Choroid plexus epithelial cell (primary cell): Measurements from ENCODE around the gene KIF3B.
"Not testable (repeated sequence)": the region's sequence is repeated elsewhere in the genome, so short reads cannot be mapped to it uniquely, and the experiment has no call there.

Experiments used
- DNase-seq: peaks from one replicate; pipeline ENCODE4 v3.0.0-alpha.2; 2010; ENCODE audit warnings: low read depth
- H3K4me3 ChIP-seq: 2 replicates; pipeline ENCODE4 v1.5.1; 2011; ENCODE audit warnings: low read depth, mild to moderate bottlenecking, control low read depth, low read length, moderate library complexity
- TF ChIP-seq, protein P1 (sequence below): conservative IDR thresholded peaks from 2 replicates; pipeline ENCODE4 v1.5.1; 2011; ENCODE audit warnings: low read depth, mild to moderate bottlenecking, control low read depth, inconsistent platforms, low read length, moderate library complexity

Gene KIF3B

DNA sequence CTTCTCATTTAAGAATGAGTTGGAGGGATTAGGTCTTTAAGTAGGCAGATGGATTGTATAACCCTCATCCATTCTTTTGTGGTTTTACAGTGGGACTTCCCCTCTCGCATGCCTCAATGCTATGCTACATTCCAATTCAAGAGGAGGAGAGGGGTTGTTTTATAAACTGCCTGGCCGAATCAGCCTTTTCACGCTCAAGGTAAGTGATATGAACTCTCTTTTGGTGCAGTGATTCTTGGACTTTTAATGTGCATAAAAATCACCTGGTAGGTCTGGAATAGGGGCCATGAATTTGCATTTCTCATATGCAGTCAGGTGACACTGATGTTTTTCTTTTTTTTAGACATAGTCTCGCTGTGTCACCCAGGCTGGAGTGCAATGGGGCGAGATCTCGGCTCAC lies 91.5 kb downstream of the KIF3B start:
- DNase-seq: peak; percentile 82
- no peak overlapping the region for H3K4me3 ChIP-seq
- TF ChIP-seq, protein P1, sequence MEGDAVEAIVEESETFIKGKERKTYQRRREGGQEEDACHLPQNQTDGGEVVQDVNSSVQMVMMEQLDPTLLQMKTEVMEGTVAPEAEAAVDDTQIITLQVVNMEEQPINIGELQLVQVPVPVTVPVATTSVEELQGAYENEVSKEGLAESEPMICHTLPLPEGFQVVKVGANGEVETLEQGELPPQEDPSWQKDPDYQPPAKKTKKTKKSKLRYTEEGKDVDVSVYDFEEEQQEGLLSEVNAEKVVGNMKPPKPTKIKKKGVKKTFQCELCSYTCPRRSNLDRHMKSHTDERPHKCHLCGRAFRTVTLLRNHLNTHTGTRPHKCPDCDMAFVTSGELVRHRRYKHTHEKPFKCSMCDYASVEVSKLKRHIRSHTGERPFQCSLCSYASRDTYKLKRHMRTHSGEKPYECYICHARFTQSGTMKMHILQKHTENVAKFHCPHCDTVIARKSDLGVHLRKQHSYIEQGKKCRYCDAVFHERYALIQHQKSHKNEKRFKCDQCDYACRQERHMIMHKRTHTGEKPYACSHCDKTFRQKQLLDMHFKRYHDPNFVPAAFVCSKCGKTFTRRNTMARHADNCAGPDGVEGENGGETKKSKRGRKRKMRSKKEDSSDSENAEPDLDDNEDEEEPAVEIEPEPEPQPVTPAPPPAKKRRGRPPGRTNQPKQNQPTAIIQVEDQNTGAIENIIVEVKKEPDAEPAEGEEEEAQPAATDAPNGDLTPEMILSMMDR: no peak

DNA sequence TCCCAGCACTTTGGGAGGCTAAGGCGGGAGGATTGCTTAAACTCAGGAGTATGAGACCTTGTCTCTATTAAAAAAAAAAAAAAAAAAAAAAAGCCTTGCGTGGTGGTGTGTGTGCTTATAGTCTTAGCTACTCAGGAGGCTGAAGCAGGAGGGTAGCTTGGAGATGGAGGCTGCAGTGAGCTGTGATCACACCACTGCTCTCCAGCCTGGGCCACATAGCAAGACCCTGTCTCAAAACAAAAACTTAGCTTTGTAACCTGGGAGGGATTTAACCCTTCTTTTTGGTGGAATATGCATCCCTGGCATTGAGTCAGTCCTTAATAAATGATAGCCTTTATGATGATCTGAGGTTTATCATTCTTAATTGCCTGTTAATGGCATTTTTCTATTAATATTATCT lies 93.4 kb downstream of the KIF3B start:
- TF ChIP-seq, protein P1: no peak
- DNase-seq: no peak
- H3K4me3 ChIP-seq: no peak overlapping the region

DNA sequence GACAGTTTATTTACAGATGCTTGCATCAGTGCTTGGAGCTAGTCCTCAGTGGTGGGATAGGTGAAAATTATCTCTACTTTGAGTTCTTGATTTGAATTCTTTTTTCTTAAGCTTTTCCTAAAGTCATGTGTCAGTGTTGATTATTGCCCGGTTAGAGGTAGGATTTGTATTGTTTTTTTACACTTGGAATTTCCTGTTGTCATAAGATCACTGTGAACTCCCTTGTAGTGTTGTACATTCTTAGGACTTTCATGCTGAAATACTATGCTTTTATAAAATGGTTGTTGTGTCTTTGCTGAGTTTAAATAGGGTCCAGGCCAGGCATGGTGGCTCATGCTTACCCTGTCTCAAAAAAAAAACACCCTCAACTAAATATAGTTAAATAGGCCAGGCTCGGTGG lies 101.0 kb downstream of the KIF3B start:
- H3K4me3 ChIP-seq: no peak overlapping the region
- DNase-seq: peak; percentile 48
- TF ChIP-seq, protein P1: no peak

DNA sequence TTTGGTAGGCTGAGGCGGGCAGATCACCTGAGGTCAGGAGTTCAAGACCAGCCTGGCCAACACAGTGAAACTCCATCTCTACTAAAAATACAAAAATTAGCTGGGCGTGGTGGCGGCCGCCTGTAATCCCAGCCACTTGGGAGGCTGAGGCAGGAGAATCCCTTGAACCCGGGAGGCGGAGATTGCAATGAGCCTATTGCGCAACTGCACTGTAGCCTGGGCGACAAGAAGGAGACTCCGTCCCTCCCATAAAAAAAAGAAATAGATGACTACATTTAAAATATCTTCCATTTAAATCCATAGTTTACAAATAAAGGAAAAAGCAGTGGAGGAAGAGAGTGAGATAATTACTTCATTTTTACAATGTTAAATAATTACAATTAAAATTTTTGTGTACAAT lies 102.6 kb downstream of the KIF3B start:
- not testable (repeated sequence) for DNase-seq, H3K4me3 ChIP-seq

DNA sequence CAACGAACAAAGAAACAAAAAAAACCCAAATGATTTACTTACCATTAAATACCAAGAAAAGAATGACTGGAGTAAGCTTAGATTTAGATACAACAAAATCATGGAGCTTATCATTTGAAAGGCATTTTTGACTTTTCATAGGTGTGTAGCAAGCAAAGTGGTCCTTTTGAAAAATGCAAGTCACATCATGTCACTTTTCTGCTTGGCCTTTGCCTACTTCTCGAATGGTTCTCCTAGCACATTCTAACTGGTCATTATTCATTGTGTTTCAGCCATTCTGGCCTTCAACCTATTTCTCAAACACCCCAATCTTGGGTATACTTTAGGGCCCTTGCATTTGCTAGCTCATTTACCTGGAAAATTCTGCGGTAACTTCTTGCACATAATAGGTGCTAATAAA lies 103.3 kb downstream of the KIF3B start:
- TF ChIP-seq, protein P1: no peak
- DNase-seq: no peak
- H3K4me3 ChIP-seq: no peak overlapping the region

DNA sequence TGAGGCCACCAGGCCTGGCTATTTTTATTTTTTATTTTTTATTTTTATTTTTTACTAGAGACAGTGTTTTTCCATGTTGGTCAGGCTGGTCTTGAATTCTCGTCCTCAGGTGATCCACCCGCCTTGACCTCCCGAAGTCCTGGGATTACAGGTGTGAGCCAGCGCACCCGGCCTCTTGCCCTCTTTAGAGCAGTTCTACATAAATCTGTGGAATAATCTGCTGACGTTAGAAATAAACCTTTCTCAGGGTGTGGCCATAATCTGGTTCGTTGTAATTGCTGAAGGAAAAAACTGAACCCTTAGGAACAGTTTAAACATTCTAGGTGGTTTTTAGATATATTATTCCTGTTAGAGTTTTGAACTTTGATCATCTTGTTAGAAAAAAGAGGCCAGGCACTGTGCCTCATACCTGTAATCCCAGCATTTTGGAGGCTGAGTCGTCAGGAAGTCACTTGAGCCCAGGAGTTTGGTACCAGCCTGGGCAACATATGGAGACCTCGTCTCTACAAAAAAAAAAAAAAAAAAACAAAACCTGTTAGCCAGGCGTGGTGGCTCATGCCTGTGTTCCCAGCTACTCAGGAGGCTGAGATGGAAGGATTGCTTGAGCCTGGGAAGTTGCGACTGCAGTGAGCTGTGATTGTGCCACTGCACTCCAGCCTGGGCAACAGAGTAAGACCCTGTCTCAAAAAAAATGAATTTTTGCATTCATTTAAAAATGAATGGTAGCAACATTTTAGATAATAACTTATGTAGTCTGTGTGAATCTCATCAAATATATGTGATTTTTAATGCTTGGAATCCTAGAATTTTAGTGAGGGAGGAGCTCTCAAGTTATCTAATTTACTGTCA lies 104.9 kb downstream of the KIF3B start:
- DNase-seq: no peak
- TF ChIP-seq, protein P1: no peak
- H3K4me3 ChIP-seq: no peak overlapping the region

DNA sequence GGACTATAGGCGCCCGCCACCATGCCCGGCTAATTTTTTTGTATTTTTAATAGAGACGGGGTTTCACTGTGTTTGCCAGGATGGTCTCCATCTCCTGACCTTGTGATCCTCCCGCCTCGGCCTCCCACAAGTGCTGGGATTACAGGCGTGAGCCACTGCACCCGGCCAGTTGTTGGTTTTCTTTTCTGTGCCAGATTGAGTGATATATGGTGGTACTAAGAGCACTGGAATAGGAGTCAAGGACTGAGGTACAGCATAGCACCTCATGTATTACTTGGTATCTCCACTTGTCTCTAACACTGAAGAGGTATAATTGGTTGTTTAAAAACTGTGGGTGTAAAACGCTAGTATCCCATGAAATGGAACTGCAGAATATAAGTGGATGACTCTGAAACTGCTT lies 106.0 kb downstream of the KIF3B start:
- H3K4me3 ChIP-seq, DNase-seq: not testable (repeated sequence)
